Measurements from ENCODE around the gene LPAR3.

- TF ChIP-seq, protein P1, sequence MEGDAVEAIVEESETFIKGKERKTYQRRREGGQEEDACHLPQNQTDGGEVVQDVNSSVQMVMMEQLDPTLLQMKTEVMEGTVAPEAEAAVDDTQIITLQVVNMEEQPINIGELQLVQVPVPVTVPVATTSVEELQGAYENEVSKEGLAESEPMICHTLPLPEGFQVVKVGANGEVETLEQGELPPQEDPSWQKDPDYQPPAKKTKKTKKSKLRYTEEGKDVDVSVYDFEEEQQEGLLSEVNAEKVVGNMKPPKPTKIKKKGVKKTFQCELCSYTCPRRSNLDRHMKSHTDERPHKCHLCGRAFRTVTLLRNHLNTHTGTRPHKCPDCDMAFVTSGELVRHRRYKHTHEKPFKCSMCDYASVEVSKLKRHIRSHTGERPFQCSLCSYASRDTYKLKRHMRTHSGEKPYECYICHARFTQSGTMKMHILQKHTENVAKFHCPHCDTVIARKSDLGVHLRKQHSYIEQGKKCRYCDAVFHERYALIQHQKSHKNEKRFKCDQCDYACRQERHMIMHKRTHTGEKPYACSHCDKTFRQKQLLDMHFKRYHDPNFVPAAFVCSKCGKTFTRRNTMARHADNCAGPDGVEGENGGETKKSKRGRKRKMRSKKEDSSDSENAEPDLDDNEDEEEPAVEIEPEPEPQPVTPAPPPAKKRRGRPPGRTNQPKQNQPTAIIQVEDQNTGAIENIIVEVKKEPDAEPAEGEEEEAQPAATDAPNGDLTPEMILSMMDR (IDR thresholded peaks at IDR 0.05): no peak
- TF ChIP-seq EP300 (IDR thresholded peaks at IDR 0.05): no peak
Measured at GRCh38 chr1:84851839-84852238, 41.2 kb downstream of the LPAR3 start.
